ENCODE results near the gene RASGRF1.

DNA sequence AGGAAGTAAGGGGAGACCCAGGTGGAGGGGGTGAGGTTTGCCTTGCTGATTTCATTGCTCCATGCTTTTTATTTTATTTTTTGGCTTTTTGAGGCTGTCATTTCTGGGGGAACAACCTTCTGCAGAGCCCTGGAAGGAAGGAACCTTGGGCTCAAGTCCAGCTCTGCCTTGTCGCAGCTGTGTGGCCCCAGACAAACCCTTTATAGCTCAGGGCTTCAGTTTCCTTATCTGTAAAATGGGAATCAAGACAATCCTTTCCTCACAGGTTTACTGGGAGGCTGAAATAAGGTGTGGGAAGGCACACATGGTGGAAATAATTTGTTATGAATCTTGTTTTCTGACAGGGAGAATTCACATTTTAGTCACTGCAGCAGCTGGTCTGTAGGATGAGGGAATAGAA lies 100.3 kb downstream of the RASGRF1 start:
- TF ChIP-seq, protein P1, sequence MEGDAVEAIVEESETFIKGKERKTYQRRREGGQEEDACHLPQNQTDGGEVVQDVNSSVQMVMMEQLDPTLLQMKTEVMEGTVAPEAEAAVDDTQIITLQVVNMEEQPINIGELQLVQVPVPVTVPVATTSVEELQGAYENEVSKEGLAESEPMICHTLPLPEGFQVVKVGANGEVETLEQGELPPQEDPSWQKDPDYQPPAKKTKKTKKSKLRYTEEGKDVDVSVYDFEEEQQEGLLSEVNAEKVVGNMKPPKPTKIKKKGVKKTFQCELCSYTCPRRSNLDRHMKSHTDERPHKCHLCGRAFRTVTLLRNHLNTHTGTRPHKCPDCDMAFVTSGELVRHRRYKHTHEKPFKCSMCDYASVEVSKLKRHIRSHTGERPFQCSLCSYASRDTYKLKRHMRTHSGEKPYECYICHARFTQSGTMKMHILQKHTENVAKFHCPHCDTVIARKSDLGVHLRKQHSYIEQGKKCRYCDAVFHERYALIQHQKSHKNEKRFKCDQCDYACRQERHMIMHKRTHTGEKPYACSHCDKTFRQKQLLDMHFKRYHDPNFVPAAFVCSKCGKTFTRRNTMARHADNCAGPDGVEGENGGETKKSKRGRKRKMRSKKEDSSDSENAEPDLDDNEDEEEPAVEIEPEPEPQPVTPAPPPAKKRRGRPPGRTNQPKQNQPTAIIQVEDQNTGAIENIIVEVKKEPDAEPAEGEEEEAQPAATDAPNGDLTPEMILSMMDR (IDR thresholded peaks at IDR 0.05 in 4 of 5, conservative IDR thresholded peaks at IDR 0.05 in 1 of 5), result no peak
- no peak for TF ChIP-seq POLR2A (IDR thresholded peaks at IDR 0.05)
